ENCODE results near the gene SUCLG2. TPM values are rescaled to one million over a fixed set of nuclear protein-coding genes. Genes with fewer than 3 reads are reported as not detected.

SUCLG2 gene
- total and polyA plus RNA-seq, 9 of the 15 experiments (the other 6 are each of a cell fraction or from before 2014, with no cell fraction given), result 10.1 to 41.4 (median 29.0) TPM

GRCh38 chr3:67656614-67657013 is 2.2 kb upstream of the SUCLG2 start:
- in situ Hi-C loops (cut with MboI), result no loop called here
- H3K27ac ChIP-seq (ENCODE audit: extremely low read depth, low read depth, low read length), result no peak overlapping the region
- peaks cover 0 to 6% of the 10 kb centered on the region in 2 experiments; a peak in 3 of 5 replicates for H3K4me1 ChIP-seq (replicated peaks in 1 of 2; ENCODE audit: control insufficient read depth in 2 of 2, insufficient read depth in 2 of 2, low read length in 2 of 2)
- H3K9me3 ChIP-seq (replicated peaks; ENCODE audit: control insufficient read depth, insufficient read depth, low read depth, low read length), result peaks cover 4% of the 10 kb centered on the region; the same call in 1 of the 2 replicates
- no peak for TF ChIP-seq ZBTB43 (CRISPR knock-in tag; IDR thresholded peaks at IDR 0.05)
- TF ChIP-seq RBM25 (IDR thresholded peaks at IDR 0.05; ENCODE audit: low read depth, low read length, severe bottlenecking), result peak; percentile 75
- no peak for TF ChIP-seq NR2F6 (CRISPR knock-in tag; IDR thresholded peaks at IDR 0.05)
- CTCF ChIA-PET (ENCODE audit: low intra/inter-chr PET ratio), result interaction anchor here (1.7 kb wide), 1 partner anchor 275 kb away, joined by 8 read pairs; no protein-coding TSS in a partner anchor
- ATAC-seq (no peak), DNase-seq (ENCODE audit: extremely low read depth in 1 of 4, low spot score in 3 of 4) (no peak), FAIRE-seq (no peak)
- no peak overlapping the region for H3K4me3 ChIP-seq
- H3K36me3 ChIP-seq (ENCODE audit: control insufficient read depth, insufficient read depth, low read length), result peaks cover 2% of the 10 kb centered on the region; the same call in 1 of the 3 replicates
- WGBS (ENCODE audit: insufficient coverage, low coverage, missing lambda C conversion rate), result 93% methylated on average over 2 of the region's 2 CpGs
- BruUV-seq (replicated peaks), result no TSS peak
- H4K20me1 ChIP-seq (replicated peaks; ENCODE audit: control insufficient read depth, insufficient read depth, low read length), result no peaks in the 10 kb centered on the region
- H2AFZ ChIP-seq (ENCODE audit: low read depth, low read length), result no peak overlapping the region
- POLR2A ChIA-PET, result interaction anchor here (0.7 kb wide), 1 partner anchor 10 kb away, joined by 3 read pairs; no protein-coding TSS in a partner anchor
- H3K9me1 ChIP-seq (ENCODE audit: control insufficient read depth, insufficient read depth, low read length), result no peaks in the 10 kb centered on the region
- peaks cover 23% of the 10 kb centered on the region for H3K79me2 ChIP-seq (ENCODE audit: control insufficient read depth, insufficient read depth, low read length)
- no peak overlapping the region for H3K9ac ChIP-seq (ENCODE audit: insufficient read depth in 1 of 2, low read depth in 2 of 2, low read length in 2 of 2)
- intact Hi-C loops (cut with micrococcal nuclease), result loop anchor here (2.0 kb wide), 1 partner anchor 272 kb away; no protein-coding TSS in a partner anchor
- H3K27me3 ChIP-seq (ENCODE audit: control insufficient read depth in 2 of 2, insufficient read depth in 2 of 2, low read length in 2 of 2), result peaks cover 0 to 3% of the 10 kb centered on the region in 2 experiments; a peak in 1 of 5 replicates
- no peak overlapping the region for H3K4me2 ChIP-seq (ENCODE audit: insufficient read depth, low read length)

All from K562 (cell line).